ENCODE data around the gene IFNE.
A peak's percentile ranks its signal among the peaks of the same experiment; 100 is the strongest.

GRCh38 chr9:21510806-21511205 lies 28.7 kb upstream of the IFNE start:
- no peak for TF ChIP-seq YY1 (IDR thresholded peaks at IDR 0.05; ENCODE audit: extremely low read depth, insufficient replicate concordance, low read depth, low read length)
- TF ChIP-seq POLR2AphosphoS5 (IDR thresholded peaks at IDR 0.05; ENCODE audit: low read depth, low read length): peak; percentile 16; the same call in 1 of the 2 replicates
- no peak for TF ChIP-seq POLR2A (IDR thresholded peaks at IDR 0.05; ENCODE audit: borderline replicate concordance, extremely low read depth, insufficient read depth, insufficient read length)
- TF ChIP-seq, protein P1, sequence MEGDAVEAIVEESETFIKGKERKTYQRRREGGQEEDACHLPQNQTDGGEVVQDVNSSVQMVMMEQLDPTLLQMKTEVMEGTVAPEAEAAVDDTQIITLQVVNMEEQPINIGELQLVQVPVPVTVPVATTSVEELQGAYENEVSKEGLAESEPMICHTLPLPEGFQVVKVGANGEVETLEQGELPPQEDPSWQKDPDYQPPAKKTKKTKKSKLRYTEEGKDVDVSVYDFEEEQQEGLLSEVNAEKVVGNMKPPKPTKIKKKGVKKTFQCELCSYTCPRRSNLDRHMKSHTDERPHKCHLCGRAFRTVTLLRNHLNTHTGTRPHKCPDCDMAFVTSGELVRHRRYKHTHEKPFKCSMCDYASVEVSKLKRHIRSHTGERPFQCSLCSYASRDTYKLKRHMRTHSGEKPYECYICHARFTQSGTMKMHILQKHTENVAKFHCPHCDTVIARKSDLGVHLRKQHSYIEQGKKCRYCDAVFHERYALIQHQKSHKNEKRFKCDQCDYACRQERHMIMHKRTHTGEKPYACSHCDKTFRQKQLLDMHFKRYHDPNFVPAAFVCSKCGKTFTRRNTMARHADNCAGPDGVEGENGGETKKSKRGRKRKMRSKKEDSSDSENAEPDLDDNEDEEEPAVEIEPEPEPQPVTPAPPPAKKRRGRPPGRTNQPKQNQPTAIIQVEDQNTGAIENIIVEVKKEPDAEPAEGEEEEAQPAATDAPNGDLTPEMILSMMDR (IDR thresholded peaks at IDR 0.05 in 2 of 3, conservative IDR thresholded peaks at IDR 0.05 in 1 of 3; ENCODE audit: borderline replicate concordance in 1 of 3, insufficient read depth in 1 of 3, low read depth in 2 of 3, low read length in 2 of 3): no peak
- TF ChIP-seq SRF (IDR thresholded peaks at IDR 0.05; ENCODE audit: low read depth): no peak
- TF ChIP-seq EZH2 (IDR thresholded peaks at IDR 0.05): no peak
- TF ChIP-seq TCF7L2 (IDR thresholded peaks at IDR 0.05; ENCODE audit: borderline replicate concordance, extremely low read depth, insufficient read depth, insufficient read length): no peak
- no peak for TF ChIP-seq ELF1 (IDR thresholded peaks at IDR 0.05; ENCODE audit: borderline replicate concordance, low read depth)
- no peak for TF ChIP-seq MAX (IDR thresholded peaks at IDR 0.05)
- TF ChIP-seq, protein P2, sequence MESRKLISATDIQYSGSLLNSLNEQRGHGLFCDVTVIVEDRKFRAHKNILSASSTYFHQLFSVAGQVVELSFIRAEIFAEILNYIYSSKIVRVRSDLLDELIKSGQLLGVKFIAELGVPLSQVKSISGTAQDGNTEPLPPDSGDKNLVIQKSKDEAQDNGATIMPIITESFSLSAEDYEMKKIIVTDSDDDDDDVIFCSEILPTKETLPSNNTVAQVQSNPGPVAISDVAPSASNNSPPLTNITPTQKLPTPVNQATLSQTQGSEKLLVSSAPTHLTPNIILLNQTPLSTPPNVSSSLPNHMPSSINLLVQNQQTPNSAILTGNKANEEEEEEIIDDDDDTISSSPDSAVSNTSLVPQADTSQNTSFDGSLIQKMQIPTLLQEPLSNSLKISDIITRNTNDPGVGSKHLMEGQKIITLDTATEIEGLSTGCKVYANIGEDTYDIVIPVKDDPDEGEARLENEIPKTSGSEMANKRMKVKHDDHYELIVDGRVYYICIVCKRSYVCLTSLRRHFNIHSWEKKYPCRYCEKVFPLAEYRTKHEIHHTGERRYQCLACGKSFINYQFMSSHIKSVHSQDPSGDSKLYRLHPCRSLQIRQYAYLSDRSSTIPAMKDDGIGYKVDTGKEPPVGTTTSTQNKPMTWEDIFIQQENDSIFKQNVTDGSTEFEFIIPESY (IDR thresholded peaks at IDR 0.05; ENCODE audit: extremely low read depth, insufficient replicate concordance, low read length): no peak
- no peak for TF ChIP-seq CEBPB (IDR thresholded peaks at IDR 0.05; ENCODE audit: low read depth)
- TF ChIP-seq EGR1 (IDR thresholded peaks at IDR 0.05; ENCODE audit: low read depth): no peak
- TF ChIP-seq RAD21 (IDR thresholded peaks at IDR 0.05; ENCODE audit: low read depth): no peak
- TF ChIP-seq, protein P3, sequence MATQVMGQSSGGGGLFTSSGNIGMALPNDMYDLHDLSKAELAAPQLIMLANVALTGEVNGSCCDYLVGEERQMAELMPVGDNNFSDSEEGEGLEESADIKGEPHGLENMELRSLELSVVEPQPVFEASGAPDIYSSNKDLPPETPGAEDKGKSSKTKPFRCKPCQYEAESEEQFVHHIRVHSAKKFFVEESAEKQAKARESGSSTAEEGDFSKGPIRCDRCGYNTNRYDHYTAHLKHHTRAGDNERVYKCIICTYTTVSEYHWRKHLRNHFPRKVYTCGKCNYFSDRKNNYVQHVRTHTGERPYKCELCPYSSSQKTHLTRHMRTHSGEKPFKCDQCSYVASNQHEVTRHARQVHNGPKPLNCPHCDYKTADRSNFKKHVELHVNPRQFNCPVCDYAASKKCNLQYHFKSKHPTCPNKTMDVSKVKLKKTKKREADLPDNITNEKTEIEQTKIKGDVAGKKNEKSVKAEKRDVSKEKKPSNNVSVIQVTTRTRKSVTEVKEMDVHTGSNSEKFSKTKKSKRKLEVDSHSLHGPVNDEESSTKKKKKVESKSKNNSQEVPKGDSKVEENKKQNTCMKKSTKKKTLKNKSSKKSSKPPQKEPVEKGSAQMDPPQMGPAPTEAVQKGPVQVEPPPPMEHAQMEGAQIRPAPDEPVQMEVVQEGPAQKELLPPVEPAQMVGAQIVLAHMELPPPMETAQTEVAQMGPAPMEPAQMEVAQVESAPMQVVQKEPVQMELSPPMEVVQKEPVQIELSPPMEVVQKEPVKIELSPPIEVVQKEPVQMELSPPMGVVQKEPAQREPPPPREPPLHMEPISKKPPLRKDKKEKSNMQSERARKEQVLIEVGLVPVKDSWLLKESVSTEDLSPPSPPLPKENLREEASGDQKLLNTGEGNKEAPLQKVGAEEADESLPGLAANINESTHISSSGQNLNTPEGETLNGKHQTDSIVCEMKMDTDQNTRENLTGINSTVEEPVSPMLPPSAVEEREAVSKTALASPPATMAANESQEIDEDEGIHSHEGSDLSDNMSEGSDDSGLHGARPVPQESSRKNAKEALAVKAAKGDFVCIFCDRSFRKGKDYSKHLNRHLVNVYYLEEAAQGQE (IDR thresholded peaks at IDR 0.05; ENCODE audit: low read depth): no peak

Data from HCT116 (cell line).